Measurements from ENCODE around the gene HDAC4.

Gene HDAC4

DNA sequence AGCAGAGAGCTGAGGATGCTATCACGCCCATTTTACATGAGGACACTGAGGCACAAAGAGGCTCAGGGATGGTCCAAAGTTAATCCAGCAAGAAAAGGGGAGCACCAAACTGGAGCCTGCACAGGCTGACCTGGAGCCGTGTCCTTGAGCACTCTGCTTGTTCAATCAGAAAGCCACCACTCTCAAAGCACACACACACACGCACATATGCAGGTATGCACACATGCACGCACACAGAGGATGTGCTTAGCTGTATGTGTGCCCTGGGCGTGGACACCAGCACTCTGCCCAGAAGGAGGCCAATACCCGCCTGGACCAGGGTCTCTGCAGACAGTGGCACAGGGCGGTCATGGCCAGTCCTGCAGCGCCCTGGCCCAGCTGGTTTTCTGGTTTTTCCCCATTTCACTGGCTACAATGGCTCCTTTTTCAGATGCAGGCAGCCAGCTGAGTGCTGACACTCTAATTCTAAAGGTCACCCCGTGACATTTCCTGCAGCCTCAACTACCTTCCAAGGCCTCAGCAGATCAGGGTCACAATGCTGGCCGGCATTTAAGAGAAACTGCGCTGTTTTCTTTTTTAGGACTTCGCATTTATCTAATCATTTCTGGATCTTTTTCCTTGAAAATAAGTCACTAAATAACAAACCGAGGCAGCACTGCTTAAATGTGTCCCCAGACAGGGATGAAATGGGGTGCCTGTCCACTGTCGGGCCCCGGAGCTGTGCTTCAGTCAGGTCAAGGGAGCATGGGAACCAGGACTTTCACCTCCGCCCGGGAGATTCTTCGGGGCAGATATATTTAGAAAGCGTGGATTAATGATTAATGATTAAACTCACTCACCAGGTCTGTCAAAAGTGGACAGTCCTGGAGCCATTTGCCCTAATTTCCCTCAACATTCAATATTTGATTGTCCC, 104.5 kb downstream of the HDAC4 start:
- H3K4me1 ChIP-seq (ENCODE audit: insufficient read depth, low read length, poor library complexity, severe bottlenecking), result peaks cover 42% of the 10 kb centered on the region
- no peaks in the 10 kb centered on the region for H3K9me3 ChIP-seq (ENCODE audit: insufficient read depth, low read depth, low read length)
- no peak overlapping the region for H3K9ac ChIP-seq (ENCODE audit: low read depth, low read length, poor library complexity, severe bottlenecking)

DNA sequence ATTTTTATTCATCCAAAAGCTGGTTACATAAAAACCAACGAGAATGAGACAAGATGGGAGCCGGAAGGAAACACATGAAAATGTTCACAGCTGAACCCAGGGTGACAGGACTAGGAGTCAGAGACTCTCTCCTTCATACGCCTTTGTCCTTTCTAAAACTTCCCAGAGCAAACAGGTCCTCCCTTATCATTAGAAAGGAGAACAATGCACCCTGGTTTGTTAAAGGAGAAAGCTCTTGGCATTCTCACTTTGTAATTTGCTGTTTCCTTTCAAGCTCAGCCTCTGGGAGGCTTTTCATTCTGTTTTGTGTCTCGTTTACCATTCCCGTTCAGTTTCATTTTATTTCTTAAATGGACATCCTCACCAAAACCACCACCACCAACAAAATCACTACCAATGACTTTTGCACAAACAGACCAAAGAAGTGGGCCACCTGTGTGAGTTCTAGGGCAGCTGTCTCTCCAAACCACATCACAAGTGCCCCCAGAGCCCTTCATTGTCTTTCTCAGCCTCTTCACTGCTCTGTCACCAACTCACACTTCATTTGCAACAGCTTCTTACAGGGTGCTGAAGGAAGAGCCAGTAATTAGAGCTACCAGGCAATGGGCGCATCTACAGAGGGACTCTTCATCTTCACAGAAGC, 105.3 kb downstream of the HDAC4 start:
- no peaks in the 10 kb centered on the region for H3K9me3 ChIP-seq (ENCODE audit: insufficient read depth, low read depth, low read length)
- H3K9me2 ChIP-seq (replicated peaks; ENCODE audit: low read depth, low read length), result no peaks in the 10 kb centered on the region
- no peak overlapping the region for H2AFZ ChIP-seq (ENCODE audit: low read length)
- no peaks in the 10 kb centered on the region for H3K36me3 ChIP-seq (ENCODE audit: insufficient read depth, low read length)
- peak overlapping the region; percentile 6 for H3K4me3 ChIP-seq (ENCODE audit: low read length, poor library complexity, severe bottlenecking)
- peak overlapping the region; percentile 35 for H3K4me2 ChIP-seq (ENCODE audit: low read depth, low read length, poor library complexity, severe bottlenecking)
- no peak overlapping the region for H3K9ac ChIP-seq (ENCODE audit: low read depth, low read length, poor library complexity, severe bottlenecking)
- H3K4me1 ChIP-seq (ENCODE audit: insufficient read depth, low read length, poor library complexity, severe bottlenecking), result peaks cover 40% of the 10 kb centered on the region
- H4K20me1 ChIP-seq (ENCODE audit: insufficient read depth, low read length, poor library complexity, severe bottlenecking), result no peaks in the 10 kb centered on the region
- no peak for TF ChIP-seq EZH2phosphoT487 (IDR thresholded peaks at IDR 0.05; ENCODE audit: borderline replicate concordance)
- TF ChIP-seq, protein P1, sequence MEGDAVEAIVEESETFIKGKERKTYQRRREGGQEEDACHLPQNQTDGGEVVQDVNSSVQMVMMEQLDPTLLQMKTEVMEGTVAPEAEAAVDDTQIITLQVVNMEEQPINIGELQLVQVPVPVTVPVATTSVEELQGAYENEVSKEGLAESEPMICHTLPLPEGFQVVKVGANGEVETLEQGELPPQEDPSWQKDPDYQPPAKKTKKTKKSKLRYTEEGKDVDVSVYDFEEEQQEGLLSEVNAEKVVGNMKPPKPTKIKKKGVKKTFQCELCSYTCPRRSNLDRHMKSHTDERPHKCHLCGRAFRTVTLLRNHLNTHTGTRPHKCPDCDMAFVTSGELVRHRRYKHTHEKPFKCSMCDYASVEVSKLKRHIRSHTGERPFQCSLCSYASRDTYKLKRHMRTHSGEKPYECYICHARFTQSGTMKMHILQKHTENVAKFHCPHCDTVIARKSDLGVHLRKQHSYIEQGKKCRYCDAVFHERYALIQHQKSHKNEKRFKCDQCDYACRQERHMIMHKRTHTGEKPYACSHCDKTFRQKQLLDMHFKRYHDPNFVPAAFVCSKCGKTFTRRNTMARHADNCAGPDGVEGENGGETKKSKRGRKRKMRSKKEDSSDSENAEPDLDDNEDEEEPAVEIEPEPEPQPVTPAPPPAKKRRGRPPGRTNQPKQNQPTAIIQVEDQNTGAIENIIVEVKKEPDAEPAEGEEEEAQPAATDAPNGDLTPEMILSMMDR (conservative IDR thresholded peaks at IDR 0.05; ENCODE audit: low read length), result no peak
- H3K79me2 ChIP-seq (ENCODE audit: insufficient read depth, low read length), result peaks cover 60% of the 10 kb centered on the region
- H3F3A ChIP-seq (ENCODE audit: low read depth), result no peaks in the 10 kb centered on the region
- H3K27me3 ChIP-seq (ENCODE audit: insufficient read depth, low read length, poor library complexity, severe bottlenecking), result no peaks in the 10 kb centered on the region

More for the DNA sequence above, 104.5 kb downstream of the HDAC4 start:
- Histone ChIP-seq H3K4me2 (ENCODE audit: low read depth, low read length, poor library complexity, severe bottlenecking) (peak overlapping the region; percentile 35), H3K4me3 (ENCODE audit: low read length, poor library complexity, severe bottlenecking) (peak overlapping the region; percentile 6), H3K9me2 (replicated peaks; ENCODE audit: low read depth, low read length) (no peaks in the 10 kb centered on the region), H3F3A (ENCODE audit: low read depth) (no peaks in the 10 kb centered on the region), H3K27me3 (ENCODE audit: insufficient read depth, low read length, poor library complexity, severe bottlenecking) (no peaks in the 10 kb centered on the region), H4K20me1 (ENCODE audit: insufficient read depth, low read length, poor library complexity, severe bottlenecking) (no peaks in the 10 kb centered on the region), H2AFZ (ENCODE audit: low read length) (no peak overlapping the region), H3K36me3 (ENCODE audit: insufficient read depth, low read length) (no peaks in the 10 kb centered on the region), H3K79me2 (ENCODE audit: insufficient read depth, low read length) (peaks cover 64% of the 10 kb centered on the region)
- TF ChIP-seq, protein P1 (conservative IDR thresholded peaks at IDR 0.05; ENCODE audit: low read length), result no peak
- no peak for TF ChIP-seq EZH2phosphoT487 (IDR thresholded peaks at IDR 0.05; ENCODE audit: borderline replicate concordance)

GRCh38 chr2:239294571-239295054, 106.2 kb downstream of the HDAC4 start:
- H2AFZ ChIP-seq (ENCODE audit: low read length), result no peak overlapping the region
- H3K9me3 ChIP-seq (ENCODE audit: insufficient read depth, low read depth, low read length), result no peaks in the 10 kb centered on the region
- no peaks in the 10 kb centered on the region for H3K27me3 ChIP-seq (ENCODE audit: insufficient read depth, low read length, poor library complexity, severe bottlenecking)
- no peaks in the 10 kb centered on the region for H3K36me3 ChIP-seq (ENCODE audit: insufficient read depth, low read length)
- TF ChIP-seq, protein P1 (conservative IDR thresholded peaks at IDR 0.05; ENCODE audit: low read length), result no peak
- no peak for TF ChIP-seq EZH2phosphoT487 (IDR thresholded peaks at IDR 0.05; ENCODE audit: borderline replicate concordance)
- no peak overlapping the region for H3K9ac ChIP-seq (ENCODE audit: low read depth, low read length, poor library complexity, severe bottlenecking)
- no peaks in the 10 kb centered on the region for H3F3A ChIP-seq (ENCODE audit: low read depth)
- no peak overlapping the region for H3K4me3 ChIP-seq (ENCODE audit: low read length, poor library complexity, severe bottlenecking)
- H4K20me1 ChIP-seq (ENCODE audit: insufficient read depth, low read length, poor library complexity, severe bottlenecking), result no peaks in the 10 kb centered on the region
- H3K4me1 ChIP-seq (ENCODE audit: insufficient read depth, low read length, poor library complexity, severe bottlenecking), result peaks cover 41% of the 10 kb centered on the region
- peaks cover 56% of the 10 kb centered on the region for H3K79me2 ChIP-seq (ENCODE audit: insufficient read depth, low read length)
- no peaks in the 10 kb centered on the region for H3K9me2 ChIP-seq (replicated peaks; ENCODE audit: low read depth, low read length)
- no peak overlapping the region for H3K4me2 ChIP-seq (ENCODE audit: low read depth, low read length, poor library complexity, severe bottlenecking)

Measured in Loucy (cell line).